DMS114 treated with DMSO at 0.1 percent for 48 hours (cell line): ENCODE data around the gene DENND10.

Source experiments
- DNase-seq: peaks from one replicate; lab custom pipeline; 2025; ENCODE audit not compliant: unreplicated experiment; lab: John Stamatoyannopoulos, UW

The DENND10 gene, protein sequence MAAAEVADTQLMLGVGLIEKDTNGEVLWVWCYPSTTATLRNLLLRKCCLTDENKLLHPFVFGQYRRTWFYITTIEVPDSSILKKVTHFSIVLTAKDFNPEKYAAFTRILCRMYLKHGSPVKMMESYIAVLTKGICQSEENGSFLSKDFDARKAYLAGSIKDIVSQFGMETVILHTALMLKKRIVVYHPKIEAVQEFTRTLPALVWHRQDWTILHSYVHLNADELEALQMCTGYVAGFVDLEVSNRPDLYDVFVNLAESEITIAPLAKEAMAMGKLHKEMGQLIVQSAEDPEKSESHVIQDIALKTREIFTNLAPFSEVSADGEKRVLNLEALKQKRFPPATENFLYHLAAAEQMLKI

DNA sequence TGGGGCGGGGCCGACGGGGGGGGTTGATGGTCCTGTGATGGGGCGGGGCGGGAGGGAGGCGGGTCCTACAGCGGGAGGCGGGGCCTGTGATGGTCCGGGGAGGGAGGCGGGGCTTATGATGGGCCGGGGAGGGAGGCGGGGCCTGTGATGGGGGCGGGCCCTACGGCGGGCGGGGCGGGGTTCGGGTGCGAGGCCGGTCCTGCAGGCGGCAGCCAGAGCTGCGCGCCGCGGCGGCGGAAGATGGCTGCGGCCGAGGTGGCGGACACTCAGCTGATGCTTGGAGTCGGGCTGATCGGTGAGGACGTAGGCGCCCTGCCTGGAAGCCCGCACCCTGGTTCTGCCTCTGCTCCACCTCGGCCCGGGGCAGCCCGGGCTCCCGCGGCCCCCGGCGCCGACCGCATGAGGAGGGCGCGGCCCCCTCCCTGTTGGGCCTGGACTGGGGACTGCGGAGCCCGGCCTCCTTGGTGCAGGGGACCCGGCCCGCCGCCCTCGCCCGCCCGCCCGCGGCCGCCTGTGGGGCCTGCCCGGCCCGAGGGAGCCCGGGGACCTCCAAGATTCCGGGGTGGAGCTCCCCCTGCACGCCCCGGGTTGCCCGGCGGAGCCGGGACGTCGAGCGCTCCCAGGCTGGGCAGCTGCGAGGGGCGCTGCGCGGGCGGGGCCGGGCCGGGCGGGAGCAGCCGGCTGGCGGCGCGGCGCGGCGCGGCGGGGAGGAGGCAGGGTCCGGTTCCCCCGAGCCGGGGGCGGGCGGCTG is at the start of gene DENND10:
TSS of gene DENND10 (plus strand) at position 211 of the 751 bp plus-strand sequence. CDS start at position 241, 30 bp downstream.
- DNase-seq, result peak; percentile 53

DNA sequence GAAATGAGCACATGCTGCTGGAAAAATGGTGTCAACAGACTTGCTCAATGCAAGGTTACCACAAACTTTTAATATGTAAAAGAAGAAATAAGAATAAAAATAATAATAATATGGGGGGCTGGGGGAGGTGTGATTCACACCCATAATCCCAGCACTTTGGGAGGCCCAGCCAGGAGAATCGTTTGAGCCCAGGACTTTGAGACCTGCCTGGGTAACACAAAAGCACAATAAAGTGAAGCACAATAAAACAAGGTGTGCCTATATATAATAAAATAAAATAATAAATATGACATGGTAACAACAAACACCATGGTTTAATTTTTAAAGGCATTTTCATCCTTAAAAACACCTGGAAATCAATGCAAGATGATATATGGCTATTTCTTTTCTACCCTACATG is 48.4 kb upstream of the DENND10 start:
- DNase-seq, result no peak

DNA sequence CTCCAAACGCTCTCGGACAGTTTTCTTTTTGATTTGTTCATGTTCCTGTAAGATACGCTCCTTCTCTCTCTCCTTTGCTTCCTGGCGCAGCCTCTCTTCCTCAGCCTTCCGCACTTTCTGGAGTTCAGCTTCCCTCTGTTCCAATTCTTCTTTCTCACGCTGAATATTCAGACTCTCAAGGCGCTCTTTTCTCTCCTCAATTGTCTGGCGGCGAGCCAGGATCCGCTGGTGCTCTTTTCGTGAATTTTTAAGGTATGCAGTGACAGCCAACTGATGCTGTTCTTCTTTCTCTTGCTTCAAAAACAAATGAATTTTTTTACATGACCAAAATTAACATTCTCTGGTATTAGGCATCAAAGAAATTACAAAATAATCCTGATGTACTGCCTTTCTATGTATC is 45.9 kb upstream of the DENND10 start:
- DNase-seq, result no peak

DNA sequence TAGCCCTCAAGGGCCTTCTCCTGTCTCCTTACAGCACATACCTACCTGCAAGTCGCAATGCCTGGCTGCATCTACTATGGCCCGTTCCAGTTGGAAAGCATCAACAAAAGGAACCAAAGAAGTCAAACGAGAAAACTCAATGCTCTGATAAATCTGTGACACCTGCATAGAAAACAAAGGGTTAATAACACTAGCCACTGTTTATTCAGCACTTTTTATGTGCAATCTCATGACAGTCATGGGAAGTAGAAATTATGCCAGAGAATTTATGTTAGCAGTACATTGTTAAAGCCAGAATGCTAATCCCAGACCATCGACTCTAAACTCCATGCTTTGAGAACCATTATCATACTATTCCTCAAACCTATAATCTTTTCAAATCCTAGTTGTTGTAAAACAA is 44.4 kb upstream of the DENND10 start:
- DNase-seq, result no peak

DNA sequence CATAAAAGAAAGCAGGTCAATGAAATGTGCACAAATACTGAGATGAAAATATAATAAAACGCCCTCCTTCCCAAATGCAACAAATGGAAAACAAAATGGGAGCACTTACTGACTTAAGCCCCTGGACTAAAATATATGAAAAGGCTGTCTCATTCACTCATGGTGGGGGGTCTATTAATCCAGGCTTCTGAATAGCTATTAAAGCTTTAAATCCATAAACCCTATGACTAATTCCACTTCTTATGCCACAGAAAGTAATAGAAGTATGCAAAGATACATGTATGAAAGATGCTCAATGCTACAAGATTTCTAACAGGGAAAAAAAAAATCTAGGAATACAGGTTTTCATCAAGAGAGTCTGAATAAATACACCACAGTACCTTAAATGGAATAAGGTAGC is 43.8 kb upstream of the DENND10 start:
- no peak for DNase-seq

DNA sequence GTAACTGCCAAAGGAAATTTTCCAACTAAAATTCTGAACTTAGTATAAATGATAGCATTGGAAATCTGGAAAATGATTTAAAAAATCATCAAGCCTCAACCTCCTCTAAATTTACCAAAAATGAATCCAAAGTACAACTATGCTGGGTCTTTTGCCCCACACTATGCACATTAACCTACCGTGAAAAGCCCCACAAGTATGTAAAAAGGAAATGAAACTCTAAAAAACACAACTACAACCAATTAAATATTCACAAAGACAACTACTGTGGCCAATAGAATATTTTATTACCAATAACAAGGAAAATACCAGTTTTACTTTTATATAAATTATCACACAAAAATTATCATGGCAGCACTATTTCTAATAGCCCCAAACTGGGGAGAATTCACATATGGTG is 42.6 kb upstream of the DENND10 start:
- DNase-seq, result no peak

DNA sequence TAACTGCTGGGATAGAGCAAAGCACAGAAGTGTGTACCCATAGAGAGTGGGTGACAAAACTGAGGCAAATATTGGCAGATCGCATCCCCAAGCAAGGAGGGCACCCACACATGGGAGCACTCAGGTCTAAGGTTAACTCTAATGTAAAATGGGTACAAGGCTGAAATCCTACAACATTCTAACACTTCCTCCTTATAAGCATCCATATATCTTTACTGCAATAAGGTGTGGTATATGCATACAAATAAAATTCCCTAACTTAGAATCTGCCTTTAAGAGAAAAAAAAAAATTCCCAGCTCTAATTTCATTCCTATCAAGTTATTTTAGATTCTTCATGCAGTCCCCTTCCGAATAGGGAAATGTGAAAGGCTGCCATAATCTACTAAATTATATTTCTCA is 42.0 kb upstream of the DENND10 start:
- DNase-seq, result no peak

DNA sequence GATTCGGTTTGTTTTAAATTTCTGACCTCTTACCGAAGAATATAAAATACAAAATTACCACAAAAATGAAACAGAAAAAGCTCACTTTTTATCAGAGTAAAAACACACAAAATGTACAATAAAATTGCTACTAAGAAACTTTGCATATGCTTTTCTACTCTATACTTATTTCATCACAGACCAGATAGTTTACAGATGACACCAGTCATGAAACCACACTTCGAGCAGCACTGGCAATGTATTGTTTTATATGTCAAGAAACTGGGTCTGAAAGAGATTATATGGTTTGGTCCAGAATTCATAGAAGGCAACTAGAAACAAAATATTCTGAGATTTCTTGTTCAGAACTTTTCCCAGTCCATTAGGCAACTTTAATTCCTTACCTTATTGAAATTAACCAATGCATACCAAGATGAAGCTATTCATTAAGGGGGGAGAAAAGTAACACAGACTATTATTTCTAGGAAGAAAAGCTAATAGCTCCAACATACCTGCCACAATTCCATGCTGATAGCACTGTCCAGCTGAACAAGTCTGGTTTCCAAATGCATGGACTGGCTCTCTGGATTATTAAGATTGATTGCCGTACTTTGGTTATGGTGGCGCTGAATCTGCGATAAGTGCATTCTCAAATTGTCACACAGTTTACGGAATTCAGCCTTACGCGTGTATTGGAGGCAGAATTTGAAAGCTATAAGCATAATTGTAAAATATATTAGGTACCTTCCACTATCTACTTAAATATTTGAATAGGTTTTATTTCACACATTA is 33.3 kb upstream of the DENND10 start:
- no peak for DNase-seq

DNA sequence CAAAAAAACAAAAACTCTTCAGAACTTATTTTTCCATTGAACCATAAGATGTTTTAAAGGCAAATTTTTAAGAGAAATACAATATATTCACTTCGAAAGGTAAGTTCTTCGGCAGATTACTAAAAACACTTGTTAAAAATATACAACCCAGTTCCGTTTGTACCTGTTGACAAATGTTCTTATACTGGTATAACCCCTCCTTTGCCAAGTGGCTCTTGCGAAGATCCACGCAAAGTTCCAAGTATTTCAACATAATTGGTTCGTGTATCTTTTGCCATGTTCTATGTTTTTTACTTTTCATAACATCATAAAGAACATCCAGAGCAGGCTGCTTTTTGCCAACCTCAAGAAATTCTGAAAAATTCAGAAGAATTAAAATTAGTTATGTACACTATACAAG is 30.3 kb upstream of the DENND10 start:
- no peak for DNase-seq

DNA sequence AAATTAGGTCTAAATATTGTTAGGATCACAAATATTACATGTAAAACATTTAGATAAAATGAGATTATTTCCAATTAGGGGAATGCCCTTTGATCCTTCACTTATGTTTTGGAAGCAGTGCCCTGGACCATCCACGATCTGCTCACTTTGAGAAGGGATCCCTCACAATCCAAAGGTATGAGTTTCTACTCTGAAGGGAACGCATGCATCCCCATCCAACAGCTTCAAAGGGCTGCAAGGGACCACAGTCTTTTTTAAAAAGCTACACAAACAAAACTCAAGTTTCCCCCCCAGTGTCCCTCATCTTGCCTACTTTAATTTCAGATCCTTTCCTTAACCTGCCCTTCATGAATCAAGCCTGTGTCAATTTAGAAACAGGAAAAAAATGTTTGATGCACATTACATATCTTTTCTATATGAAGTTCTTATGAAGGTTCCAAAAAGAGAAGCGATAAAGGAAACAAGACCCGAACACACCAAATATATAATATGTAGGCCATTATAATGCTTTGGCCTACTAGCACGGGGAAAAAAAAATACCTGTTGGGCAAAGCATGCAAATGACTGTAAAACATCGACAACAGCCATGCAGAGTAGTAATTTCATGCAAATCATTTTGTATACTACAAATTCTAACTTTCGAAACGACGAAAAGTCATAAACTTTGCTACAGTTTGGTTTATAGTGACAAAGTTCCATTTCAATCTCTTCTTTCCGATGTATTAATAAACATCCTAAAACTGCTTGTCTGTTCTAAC is 25.3 kb upstream of the DENND10 start:
- no peak for DNase-seq

DNA sequence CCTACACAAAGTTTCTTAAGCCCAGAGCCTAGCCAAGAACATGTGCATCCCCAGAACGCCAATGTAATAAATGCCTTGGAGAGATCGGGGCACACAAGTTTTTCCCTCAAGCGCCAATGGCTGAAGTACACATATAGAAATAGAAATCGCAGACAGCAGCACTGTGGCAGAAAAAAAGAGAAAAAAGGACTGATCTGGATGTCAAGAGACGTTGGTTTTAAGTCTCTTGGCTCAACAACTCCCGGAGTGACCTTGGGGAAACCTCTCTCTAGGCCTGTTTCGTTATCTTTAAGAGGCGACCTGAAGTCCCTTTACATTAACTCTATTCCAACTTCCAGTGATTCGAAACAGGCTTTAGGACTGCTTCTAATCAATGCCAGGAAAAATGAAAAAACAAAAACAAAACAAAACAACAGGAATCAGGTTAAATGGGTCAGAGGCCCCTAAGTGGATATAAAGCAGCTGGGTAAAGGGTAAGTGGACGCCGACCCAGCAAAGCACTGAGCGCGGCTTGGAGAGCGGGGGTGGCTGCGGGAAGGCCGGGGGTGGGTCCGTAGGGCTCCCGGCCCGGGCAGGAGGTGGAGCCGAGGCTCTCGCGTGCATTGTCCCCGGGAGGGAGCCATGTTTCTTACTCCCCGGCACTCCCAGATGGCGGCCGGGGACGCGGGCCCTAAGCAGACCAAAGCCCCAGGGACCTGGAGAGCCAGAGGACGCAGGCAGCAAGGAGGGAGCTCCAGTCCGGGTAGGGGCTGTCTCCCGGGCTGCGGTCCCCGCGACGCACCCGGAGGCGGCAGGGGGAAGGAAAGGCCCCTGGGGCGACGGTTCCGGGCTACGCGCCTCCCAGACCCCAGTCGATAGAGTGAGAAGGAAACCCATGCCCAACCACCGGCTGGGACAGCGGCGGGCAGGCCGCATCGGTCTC is 24.1 kb upstream of the DENND10 start:
- DNase-seq, result peak; percentile 50

DNA sequence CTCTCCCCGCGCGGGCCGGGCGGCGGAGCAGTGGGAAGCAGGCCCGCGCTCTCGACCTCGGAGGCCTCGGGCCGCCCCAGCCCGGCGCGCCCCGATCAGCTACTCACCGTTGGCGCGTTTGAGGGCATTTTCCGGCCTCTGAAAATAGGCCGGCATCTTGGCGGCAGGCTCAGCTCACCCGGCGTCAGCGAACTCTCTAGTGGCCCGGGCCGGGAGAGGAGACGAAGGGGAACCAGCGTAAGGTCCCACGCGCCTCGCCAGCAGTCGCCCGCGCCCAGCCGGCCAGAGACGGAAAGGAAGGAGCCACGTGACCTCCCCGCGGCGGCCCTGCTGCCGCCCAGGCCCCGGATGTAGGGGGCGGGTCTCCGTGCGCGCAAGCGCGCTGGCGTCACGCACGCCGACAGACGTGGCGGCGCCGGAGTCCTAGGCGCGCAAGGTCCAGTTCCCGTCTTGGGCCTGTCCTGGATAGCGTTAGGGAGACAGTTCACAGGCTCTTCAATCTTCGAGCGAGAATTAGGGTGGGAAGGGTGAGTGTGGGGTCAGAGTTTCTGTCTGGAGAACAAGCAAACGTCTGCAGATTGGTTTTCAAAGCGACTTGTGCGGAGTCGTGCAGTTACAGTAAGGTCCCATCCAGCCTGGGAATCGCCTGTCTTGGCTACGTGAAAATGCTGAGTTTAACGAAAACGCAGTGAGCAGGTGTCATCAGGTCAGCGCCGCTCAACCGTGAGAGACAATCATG is 23.2 kb upstream of the DENND10 start, which contains the start of gene EIF3A:
TSS of gene EIF3A (minus strand) at position 297 of the 739 bp plus-strand sequence. CDS start at position 156, 141 bp downstream.
- peak; percentile 84 for DNase-seq

DNA sequence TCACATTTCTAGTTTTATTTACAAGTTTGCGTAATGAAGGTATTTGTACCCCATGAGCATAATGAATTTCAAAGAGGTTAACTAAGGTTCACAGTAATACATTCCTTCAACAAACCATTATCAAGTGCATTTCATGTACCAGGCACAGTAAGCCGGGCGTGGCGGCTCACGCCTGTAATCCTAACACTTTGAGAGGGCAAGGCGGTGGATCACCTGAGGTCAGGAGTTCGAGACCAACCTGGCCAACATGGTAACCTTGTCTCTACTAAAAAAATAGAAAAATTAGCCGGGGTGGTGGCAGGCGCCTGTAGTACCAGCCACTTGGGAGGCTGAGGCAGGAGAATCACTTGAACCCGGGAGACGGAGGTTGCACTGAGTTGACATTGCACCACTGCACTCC is 19.0 kb upstream of the DENND10 start:
- DNase-seq, result no peak

DNA sequence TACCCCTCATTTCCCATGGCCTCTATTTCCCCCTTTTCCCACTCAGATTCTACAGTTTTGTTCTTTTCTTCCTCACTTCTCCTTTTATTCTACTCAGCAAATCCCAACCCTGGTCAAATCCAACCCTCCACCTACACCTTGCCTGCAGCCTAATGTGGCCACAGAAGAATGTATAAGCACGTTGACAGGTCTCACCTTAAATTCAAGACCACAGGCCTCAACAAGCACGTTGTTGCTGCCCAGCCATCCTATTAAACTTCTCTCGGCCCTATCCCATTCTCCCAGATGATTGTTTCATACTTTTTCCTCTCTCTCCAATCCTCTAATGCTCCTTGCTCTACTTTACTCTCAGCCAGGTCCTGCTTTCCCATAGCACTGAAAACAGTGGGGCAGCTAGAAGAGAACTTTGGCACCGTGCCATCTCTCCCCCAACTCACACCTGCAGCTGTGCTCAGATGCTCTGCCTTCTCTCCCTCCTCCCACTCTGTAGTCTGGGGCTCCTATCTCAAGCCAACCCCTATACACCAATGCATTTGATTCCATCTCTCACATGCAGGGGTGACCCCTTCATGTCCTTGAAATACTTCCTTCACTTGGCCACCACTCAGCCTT is 16.5 kb upstream of the DENND10 start:
- no peak for DNase-seq

DNA sequence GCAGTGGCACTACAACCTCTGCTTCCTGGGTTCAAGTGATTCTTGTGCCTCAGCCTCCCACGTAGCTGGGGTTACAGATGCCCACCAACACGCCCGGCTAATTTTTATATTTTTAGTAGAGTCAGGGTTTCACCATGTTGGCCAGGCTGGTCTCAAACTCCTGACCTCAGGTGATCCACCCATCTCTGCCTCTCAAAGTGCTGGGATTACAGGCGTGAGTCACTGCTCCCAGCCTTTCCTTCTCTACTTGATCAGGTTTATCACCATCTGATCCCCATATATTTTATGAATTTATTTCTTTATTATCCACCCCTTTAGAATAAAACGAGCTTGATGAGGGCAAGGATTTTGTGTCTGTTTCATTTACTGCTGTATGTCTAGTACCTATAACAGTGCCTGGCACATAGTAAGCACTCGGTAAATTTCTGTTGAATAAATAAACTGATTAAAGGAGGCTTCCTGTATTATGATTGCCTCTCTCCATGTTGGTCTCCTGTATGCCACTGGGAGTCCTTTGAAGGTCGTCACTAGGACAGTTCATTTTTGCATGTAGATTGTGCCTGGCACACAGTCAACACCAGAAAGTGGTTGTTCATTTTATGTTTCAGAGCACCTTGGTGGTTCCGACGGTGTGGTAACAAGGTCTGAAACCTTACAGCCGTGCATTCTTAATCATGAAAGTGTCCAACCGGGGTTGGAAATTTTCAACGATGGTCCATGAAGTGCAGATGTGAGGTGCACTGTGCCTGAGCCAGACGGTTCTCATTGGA is 13.7 kb upstream of the DENND10 start:
- no peak for DNase-seq

DNA sequence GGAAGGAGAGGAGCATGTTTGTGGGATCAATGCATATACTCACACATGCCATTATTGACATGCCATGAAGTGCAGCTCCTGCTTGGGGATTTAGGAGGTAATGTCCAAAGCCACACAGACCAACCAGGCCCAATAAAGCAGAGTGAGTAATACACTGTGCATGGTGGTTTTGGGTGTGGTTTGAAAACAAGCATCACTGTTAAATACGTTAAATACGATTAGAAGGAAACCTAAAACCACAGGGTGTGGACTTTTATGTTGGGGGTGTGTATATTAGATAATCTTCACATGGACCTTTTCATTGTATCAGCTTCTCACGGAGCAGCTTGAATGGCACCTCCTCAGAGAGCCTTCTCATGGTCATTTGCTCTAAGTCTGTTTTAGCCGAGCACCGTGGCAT is 12.9 kb upstream of the DENND10 start:
- DNase-seq, result no peak

DNA sequence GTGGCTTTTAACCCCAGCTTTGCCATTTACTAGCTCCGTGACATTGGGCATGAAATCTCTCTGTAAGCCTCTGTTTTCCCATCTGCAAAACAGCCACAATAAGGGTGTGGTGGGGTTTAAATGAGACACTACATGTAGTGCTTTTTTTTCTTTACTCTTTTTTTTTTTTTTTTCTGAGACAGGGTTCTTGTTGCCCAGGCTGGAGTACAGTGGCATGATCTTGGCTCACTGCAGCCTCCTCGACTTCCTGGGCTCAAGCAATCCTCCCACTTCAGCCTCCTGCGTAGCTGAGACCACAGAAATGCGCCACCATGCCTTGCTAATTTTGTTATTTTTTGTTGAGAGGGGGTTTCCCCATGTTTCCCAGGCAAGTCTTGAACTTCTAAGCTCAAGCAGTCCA is 8.3 kb upstream of the DENND10 start:
- no peak for DNase-seq
